Thoracic aorta (tissue), 2 donors: ENCODE data around the gene VASH2. TPM values are rescaled to one million over a fixed set of nuclear protein-coding genes. Genes with fewer than 3 reads are reported as not detected.

Source experiments
- ATAC-seq: fragments of 150-250 bp; one replicate; pipeline ENCODE4 v1.8.0; 2017; ENCODE audit warnings: low read depth; ENCODE audit not compliant: insufficient number of reproducible peaks, low FRiP score
- DNase-seq: peaks from one replicate; pipeline ENCODE4 v3.0.0-alpha.2; 2020; ENCODE audit warnings: low spot score
- H3K27ac ChIP-seq, 2 donors: fragments of 200-600 bp; sonication (generic); 1 replicate in 1 of 2; 2 replicates in 1 of 2; pipeline ENCODE4 v1.5.1; 2016; ENCODE audit warnings: mild to moderate bottlenecking in 2 of 2, moderate library complexity in 2 of 2
- H3K27me3 ChIP-seq: fragments of 200-600 bp; sonication (generic); replicated peaks from 2 replicates; pipeline ENCODE4 v1.6.0; 2016; ENCODE audit warnings: mild to moderate bottlenecking; ENCODE audit not compliant: insufficient read depth
- H3K36me3 ChIP-seq: fragments of 200-600 bp; sonication (generic); one replicate; pipeline ENCODE4 v1.5.1; 2016
- H3K4me1 ChIP-seq, 2 donors: fragments of 200-600 bp; sonication (generic); 1 replicate in 1 of 2; 2 replicates in 1 of 2; pipeline versions ENCODE4 v1.5.1 to v1.6.0; 2016; ENCODE audit warnings: low read depth in 2 of 2, mild to moderate bottlenecking in 1 of 2; ENCODE audit not compliant: control insufficient read depth in 1 of 2
- H3K4me3 ChIP-seq: fragments of 200-600 bp; sonication (generic); 2 replicates; pipeline ENCODE4 v1.5.1; 2016; ENCODE audit warnings: mild to moderate bottlenecking
- H3K9me3 ChIP-seq: fragments of 200-600 bp; sonication (generic); 2 replicates; pipeline ENCODE4 v1.5.1; 2016
- total RNA-seq, 2 donors: library from RNA; depleted of rRNA; stranded (reverse); fragments of >200 nt; gene quantifications; one replicate each; pipeline versions ENCODE4 v1.1.0 to v1.2.3, GENCODE V29; 2016
- TF ChIP-seq, protein P1 (sequence below): fragments of 200-600 bp; sonication (generic); IDR thresholded peaks from one replicate; pipeline ENCODE4 v1.5.1; 2019; ENCODE audit warnings: antibody characterized with exemption

VASH2 gene
- total RNA-seq, 2 donors from 2014 or later: 0.14 to 0.42 TPM

DNA sequence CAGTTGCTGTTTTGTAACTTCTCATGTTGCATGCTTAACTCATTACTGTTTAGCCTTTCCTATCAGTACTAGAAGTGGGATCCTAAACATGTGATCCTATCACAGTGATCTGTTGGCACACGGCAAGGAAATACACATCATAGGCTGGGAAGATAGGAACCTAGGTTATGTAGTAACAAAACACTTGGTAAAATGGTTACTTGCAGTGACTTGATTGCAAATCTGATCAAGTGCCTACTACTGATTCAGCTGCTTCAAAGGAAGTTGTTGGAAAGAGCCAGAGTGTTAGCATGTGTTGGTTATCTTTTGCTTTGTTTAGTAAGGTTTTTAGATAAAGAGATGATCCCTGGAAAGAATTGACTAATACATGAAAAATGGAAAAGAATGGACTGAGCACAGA lies 8.9 kb upstream of the VASH2 start:
- TF ChIP-seq, protein P1, sequence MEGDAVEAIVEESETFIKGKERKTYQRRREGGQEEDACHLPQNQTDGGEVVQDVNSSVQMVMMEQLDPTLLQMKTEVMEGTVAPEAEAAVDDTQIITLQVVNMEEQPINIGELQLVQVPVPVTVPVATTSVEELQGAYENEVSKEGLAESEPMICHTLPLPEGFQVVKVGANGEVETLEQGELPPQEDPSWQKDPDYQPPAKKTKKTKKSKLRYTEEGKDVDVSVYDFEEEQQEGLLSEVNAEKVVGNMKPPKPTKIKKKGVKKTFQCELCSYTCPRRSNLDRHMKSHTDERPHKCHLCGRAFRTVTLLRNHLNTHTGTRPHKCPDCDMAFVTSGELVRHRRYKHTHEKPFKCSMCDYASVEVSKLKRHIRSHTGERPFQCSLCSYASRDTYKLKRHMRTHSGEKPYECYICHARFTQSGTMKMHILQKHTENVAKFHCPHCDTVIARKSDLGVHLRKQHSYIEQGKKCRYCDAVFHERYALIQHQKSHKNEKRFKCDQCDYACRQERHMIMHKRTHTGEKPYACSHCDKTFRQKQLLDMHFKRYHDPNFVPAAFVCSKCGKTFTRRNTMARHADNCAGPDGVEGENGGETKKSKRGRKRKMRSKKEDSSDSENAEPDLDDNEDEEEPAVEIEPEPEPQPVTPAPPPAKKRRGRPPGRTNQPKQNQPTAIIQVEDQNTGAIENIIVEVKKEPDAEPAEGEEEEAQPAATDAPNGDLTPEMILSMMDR: no peak
- no peak overlapping the region for H3K27ac ChIP-seq
- no peaks in the 10 kb centered on the region for H3K36me3 ChIP-seq
- no peak for DNase-seq
- H3K4me3 ChIP-seq: no peak overlapping the region
- no peak for ATAC-seq
- H3K9me3 ChIP-seq: no peaks in the 10 kb centered on the region
- no peaks in the 10 kb centered on the region for H3K4me1 ChIP-seq
- no peaks in the 10 kb centered on the region for H3K27me3 ChIP-seq

DNA sequence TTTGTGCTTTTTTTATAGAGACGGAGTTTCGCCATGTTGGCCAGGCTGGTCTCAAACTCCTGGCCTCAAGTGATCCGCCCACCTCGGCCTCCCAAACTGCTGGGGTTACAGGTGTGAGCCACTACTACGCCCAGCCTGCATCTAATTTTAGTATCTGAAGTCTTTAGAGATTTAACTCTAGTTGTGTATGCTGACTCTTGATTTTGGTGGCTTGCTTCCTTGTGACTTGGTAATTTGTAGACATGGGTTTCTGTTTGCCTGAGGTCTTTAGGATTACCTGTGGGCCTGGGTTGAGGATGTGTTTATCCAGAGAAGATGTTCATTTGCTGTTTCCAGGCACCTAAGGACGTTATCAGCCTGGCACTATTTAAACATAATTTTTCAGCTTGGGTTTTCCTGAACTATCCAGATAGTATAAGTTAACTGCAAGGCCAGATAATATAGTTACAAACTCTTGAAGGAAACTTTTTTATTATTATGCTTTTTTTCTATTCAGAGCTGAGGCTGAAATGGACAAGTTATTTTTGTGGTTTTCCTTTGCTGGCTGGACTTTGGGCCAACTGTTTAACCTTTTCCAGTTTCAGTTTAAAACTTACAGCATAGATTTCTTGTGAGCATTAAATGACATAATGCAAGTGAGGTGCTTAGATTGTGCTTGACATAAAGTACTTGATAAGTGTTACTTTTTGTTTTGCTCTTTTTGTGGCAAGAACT lies 7.5 kb upstream of the VASH2 start:
- no peak for DNase-seq
- no peaks in the 10 kb centered on the region for H3K36me3 ChIP-seq
- no peaks in the 10 kb centered on the region for H3K9me3 ChIP-seq
- TF ChIP-seq, protein P1: no peak
- ATAC-seq: no peak
- no peak overlapping the region for H3K27ac ChIP-seq
- no peaks in the 10 kb centered on the region for H3K27me3 ChIP-seq
- no peaks in the 10 kb centered on the region for H3K4me1 ChIP-seq
- H3K4me3 ChIP-seq: no peak overlapping the region

DNA sequence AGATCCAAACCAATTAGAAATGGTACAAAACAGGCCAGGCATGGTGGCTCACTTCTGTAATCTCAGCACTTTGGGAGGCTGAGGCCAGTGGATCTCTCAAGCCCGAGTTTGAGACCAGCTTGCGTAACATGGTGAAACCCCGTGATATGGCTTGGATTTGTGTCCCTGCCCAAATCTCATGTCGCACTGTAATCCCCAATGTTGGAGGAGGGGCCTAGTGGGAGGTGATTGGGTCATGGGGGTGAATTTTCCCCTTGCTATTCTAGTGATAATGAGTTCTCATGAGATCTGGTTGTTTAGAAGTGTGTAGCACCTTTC lies 7.0 kb upstream of the VASH2 start:
- H3K4me3 ChIP-seq: no peak overlapping the region
- TF ChIP-seq, protein P1: no peak
- H3K27ac ChIP-seq: no peak overlapping the region
- H3K36me3 ChIP-seq: no peaks in the 10 kb centered on the region
- no peaks in the 10 kb centered on the region for H3K4me1 ChIP-seq
- no peaks in the 10 kb centered on the region for H3K27me3 ChIP-seq
- no peak for DNase-seq
- no peaks in the 10 kb centered on the region for H3K9me3 ChIP-seq
- ATAC-seq: no peak

DNA sequence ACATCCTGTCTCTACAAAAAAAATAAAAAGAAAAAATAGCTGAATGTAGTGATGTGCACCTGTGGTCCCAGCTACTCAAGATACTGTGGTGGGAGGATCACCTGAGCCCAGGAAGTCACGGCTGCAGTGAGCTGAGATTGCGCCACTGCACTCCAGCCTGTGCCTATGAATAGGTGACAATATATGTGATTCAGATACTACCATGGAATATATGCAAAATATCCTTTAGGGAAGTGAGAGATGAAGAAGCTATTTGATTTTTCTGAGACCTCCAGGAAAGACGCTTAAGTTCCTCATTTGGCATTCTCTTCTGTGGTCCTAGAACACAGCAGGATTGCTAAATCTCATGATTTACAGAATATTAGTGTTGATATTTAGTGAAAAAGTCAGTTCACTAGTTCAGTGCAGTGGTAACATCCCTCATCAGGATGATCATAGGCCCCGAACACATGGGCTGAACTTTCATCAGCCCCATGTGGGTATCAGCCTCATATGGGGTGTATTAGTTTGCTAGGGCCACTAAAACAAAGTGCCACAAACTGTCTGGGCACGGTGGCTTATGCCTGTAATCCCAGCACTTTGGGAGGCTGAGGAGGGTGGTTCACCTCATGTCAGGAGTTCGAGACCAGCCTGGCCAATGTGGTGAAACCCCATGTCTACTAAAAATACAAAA lies 6.0 kb upstream of the VASH2 start:
- H3K4me1 ChIP-seq: no peaks in the 10 kb centered on the region
- ATAC-seq: no peak
- no peaks in the 10 kb centered on the region for H3K36me3 ChIP-seq
- no peak overlapping the region for H3K27ac ChIP-seq
- H3K27me3 ChIP-seq: no peaks in the 10 kb centered on the region
- TF ChIP-seq, protein P1: no peak
- H3K4me3 ChIP-seq: no peak overlapping the region
- no peak for DNase-seq
- H3K9me3 ChIP-seq: no peaks in the 10 kb centered on the region

DNA sequence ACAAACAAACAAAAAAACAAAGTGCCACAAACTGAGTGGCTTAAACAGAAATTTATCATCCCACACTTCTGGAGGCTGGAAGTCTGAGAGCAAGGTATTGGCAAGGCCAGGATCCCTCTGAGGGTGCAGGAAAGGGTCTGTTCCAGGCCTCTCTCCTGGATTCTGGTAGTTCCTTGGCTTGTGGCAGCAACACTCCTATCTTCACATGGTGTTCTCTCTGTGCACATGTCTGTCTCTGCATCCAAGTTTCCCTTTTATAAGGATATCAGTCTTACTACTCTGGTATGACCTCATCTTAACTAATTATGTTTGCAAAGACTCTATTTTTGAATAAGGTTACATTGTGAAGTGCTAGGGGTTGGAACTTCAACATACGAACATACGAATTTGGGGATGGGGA lies 5.3 kb upstream of the VASH2 start:
- ATAC-seq: no peak

More for the DNA sequence above, 5.3 kb upstream of the VASH2 start:
- Histone ChIP-seq H3K4me1 (peaks cover 0 to 5% of the 10 kb centered on the region in 2 donors), H3K4me3 (no peak overlapping the region), H3K27me3 (no peaks in the 10 kb centered on the region), H3K27ac (no peak overlapping the region), H3K9me3 (no peaks in the 10 kb centered on the region), H3K36me3 (no peaks in the 10 kb centered on the region)
- DNase-seq: no peak
- TF ChIP-seq, protein P1: no peak
